BLaER1 (cell line): ENCODE measurements around the gene MDH2.
"Not testable (repeated sequence)": the region's sequence is repeated elsewhere in the genome, so short reads cannot be mapped to it uniquely, and the experiment has no call there.

Source experiments
- H3K27ac ChIP-seq: shearing (Covaris generic); formaldehyde crosslinking; 2 replicates; pipeline ENCODE4 v1.8.1; 2022
- H3K27me3 ChIP-seq: shearing (Covaris generic); formaldehyde crosslinking; 2 replicates; pipeline ENCODE4 v1.8.1; 2022
- H3K36me3 ChIP-seq: shearing (Covaris generic); formaldehyde crosslinking; 2 replicates; pipeline ENCODE4 v1.8.1; 2022
- H3K4me1 ChIP-seq: shearing (Covaris generic); formaldehyde crosslinking; 2 replicates; pipeline ENCODE4 v1.8.1; 2022
- H3K4me2 ChIP-seq: shearing (Covaris generic); formaldehyde crosslinking; 2 replicates; pipeline ENCODE4 v1.8.1; 2022
- H3K4me3 ChIP-seq: shearing (Covaris generic); formaldehyde crosslinking; 2 replicates; pipeline ENCODE4 v1.8.1; 2022
- H3K9ac ChIP-seq: shearing (Covaris generic); formaldehyde crosslinking; 2 replicates; pipeline ENCODE4 v1.8.1; 2022
- H3K9me3 ChIP-seq: shearing (Covaris generic); formaldehyde crosslinking; 2 replicates; pipeline ENCODE4 v1.8.1; 2022
- H4K20me1 ChIP-seq: shearing (Covaris generic); formaldehyde crosslinking; 2 replicates; pipeline ENCODE4 v1.8.1; 2022
- Cebpa-rat ChIP-seq: shearing (Covaris generic); IDR thresholded peaks from 2 replicates; pipeline ENCODE4 v1.8.1; 2022

The MDH2 gene

DNA sequence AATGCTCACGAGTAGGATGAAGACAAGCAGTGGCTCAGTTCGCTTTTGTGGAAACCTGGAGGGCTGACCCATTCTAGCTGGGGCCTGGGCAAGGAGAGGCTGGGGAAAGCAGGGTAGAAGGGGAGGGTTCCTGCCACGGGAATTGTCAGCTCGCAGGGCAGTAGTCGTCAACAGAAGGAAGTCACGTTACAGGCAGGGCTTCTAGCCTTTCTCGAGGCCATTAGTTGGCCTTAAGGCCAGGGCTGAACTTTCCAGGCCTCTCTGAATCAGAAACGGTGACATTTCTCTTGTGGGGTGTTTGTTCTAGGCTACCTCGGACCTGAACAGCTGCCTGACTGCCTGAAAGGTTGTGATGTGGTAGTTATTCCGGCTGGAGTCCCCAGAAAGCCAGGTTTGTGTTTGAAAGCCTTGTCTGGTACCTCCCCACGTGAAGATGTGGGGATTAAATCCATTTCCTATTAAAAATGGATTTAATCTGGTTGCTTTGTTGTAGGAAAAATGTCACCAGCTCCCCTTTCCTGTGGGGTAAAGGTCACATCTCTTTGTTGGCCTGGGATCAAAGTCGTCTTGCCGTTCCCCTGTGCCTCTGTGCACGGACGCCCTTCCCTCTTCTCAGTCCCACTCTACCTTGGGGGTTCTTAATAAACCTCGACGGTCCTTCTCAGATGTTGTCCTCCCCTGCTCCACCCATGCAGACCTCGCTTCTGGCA is 9.4 kb downstream of the MDH2 start:
- Histone ChIP-seq H3K9ac (no peak overlapping the region), H3K9me3 (no peaks in the 10 kb centered on the region), H3K27ac (no peak overlapping the region), H3K4me1 (no peaks in the 10 kb centered on the region), H4K20me1 (peaks cover 96% of the 10 kb centered on the region), H3K4me2 (no peak overlapping the region), H3K4me3 (no peak overlapping the region), H3K27me3 (no peaks in the 10 kb centered on the region), H3K36me3 (peaks cover 100% of the 10 kb centered on the region)
- no peak for TF ChIP-seq Cebpa-rat

DNA sequence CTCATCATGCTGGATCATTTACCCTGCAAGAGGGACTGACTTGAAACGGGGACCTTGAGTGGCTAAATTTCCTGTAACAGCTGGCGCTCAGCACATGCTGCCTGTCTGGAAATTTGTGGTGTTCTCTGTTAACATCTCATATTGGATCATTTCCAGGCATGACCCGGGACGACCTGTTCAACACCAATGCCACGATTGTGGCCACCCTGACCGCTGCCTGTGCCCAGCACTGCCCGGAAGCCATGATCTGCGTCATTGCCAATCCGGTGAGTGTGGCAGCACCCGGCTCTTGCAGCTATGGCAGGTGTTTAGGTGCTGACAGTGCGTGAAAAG is 9.9 kb downstream of the MDH2 start:
- Histone ChIP-seq H3K27ac (no peak overlapping the region), H4K20me1 (peaks cover 96% of the 10 kb centered on the region), H3K9ac (no peak overlapping the region), H3K4me2 (no peak overlapping the region), H3K4me3 (no peak overlapping the region), H3K36me3 (peaks cover 100% of the 10 kb centered on the region), H3K27me3 (no peaks in the 10 kb centered on the region), H3K9me3 (no peaks in the 10 kb centered on the region), H3K4me1 (no peaks in the 10 kb centered on the region)
- TF ChIP-seq Cebpa-rat, result no peak

DNA sequence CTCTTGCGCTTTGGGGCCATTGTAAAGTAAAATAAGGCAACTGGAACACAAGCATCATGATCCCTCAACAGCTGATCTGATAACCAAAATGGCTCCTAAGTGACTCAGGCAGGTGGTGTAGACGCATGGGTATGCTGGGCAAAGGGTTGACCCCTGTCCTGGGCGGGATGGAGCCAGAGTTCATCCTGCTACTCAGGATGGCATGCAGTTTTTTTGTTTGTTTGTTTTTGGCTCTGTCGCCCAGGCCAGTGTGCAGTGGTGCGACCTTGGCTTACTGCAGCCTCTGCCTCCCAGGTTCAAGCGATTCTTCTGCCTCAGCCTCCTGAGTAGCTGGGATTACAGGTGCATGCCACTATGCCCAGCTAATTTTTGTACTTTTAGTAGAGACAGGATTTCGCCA is 10.8 kb downstream of the MDH2 start:
- Histone ChIP-seq H3K36me3 (peaks cover 100% of the 10 kb centered on the region), H4K20me1 (peaks cover 96% of the 10 kb centered on the region)
- not testable (repeated sequence) for H3K4me2 ChIP-seq, H3K27me3 ChIP-seq, H3K9ac ChIP-seq, H3K4me3 ChIP-seq, H3K9me3 ChIP-seq, H3K4me1 ChIP-seq, H3K27ac ChIP-seq

DNA sequence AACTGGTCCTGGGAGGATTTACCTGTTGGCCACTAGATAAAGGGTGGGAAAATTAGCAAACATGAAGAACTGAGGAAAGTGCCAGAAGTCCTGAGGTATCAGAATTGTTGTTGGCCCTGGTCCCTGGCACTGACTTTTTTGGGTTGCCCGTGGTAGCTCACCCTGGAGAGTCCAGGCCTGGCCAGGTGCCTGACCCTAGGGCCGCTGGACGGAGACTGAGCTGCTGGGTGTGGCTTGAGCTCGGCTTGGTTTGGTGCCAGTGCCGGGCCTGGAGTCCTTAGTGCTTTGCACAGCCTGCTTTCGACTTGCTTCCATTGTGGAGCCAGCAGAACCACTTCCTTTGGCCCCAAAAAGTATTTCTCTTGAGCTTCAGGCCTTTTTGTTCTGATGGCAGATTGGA is 12.9 kb downstream of the MDH2 start:
- no peak for TF ChIP-seq Cebpa-rat
- Histone ChIP-seq H3K27me3 (no peaks in the 10 kb centered on the region; the same call in 1 of the 2 replicates), H3K4me1 (peaks cover 4% of the 10 kb centered on the region; the same call in 1 of the 2 replicates), H3K4me2 (no peak overlapping the region), H3K9ac (no peak overlapping the region), H3K4me3 (no peak overlapping the region), H3K36me3 (peaks cover 100% of the 10 kb centered on the region), H4K20me1 (peaks cover 96% of the 10 kb centered on the region), H3K27ac (no peak overlapping the region), H3K9me3 (no peaks in the 10 kb centered on the region)

DNA sequence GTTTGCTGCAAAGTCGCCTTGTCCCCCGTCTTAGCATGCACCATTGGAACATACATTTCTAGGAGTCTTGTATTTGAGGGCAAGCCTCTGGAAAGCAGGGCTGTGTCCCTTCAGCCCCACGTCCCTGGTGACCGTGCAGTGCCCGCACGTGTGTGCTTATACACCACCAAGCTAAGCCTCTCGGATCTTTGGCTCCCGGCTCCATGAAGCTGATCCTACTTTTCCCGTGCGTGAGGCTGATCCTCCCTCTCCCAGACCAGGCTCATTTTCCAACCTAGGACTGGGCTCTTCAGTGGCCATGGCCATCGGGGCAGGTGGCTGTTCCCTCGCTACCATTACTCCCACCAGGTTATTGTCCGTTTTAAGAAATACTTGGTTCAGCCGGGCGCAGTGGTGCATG is 14.3 kb downstream of the MDH2 start:
- peaks cover 98% of the 10 kb centered on the region for H3K36me3 ChIP-seq
- no peak overlapping the region for H3K4me3 ChIP-seq
- H3K4me2 ChIP-seq, result no peak overlapping the region
- no peak for TF ChIP-seq Cebpa-rat
- H3K4me1 ChIP-seq, result peaks cover 18% of the 10 kb centered on the region
- H3K9me3 ChIP-seq, result no peaks in the 10 kb centered on the region
- no peaks in the 10 kb centered on the region; the same call in 1 of the 2 replicates for H3K27me3 ChIP-seq
- H4K20me1 ChIP-seq, result peaks cover 96% of the 10 kb centered on the region
- no peak overlapping the region for H3K9ac ChIP-seq
- no peak overlapping the region for H3K27ac ChIP-seq

DNA sequence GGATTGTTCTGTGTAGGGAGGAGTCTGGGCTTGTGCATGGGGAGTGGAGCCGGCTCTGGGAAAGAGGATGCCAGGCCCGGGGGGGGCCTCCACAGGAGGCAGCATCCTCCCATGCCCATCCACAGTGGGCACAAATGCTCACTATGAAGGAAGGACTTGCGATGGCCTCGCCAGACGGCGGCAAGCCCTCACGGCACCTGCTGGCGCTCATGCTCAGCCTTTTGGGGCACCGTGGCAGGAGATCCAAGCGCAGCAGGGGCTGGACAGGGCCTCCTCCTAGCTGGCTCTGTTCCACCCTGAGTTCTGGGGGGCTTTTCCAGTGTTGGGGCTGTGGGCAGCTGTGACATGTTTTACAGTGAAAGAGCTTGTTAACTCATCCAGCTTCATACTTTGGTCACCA is 15.2 kb downstream of the MDH2 start:
- H3K4me1 ChIP-seq, result peaks cover 25% of the 10 kb centered on the region
- H3K27me3 ChIP-seq, result no peaks in the 10 kb centered on the region; the same call in 1 of the 2 replicates
- peaks cover 96% of the 10 kb centered on the region for H4K20me1 ChIP-seq
- no peak overlapping the region for H3K4me2 ChIP-seq
- no peaks in the 10 kb centered on the region for H3K9me3 ChIP-seq
- no peak for TF ChIP-seq Cebpa-rat
- no peak overlapping the region for H3K27ac ChIP-seq
- no peak overlapping the region for H3K4me3 ChIP-seq
- no peak overlapping the region for H3K9ac ChIP-seq
- peaks cover 98% of the 10 kb centered on the region for H3K36me3 ChIP-seq

DNA sequence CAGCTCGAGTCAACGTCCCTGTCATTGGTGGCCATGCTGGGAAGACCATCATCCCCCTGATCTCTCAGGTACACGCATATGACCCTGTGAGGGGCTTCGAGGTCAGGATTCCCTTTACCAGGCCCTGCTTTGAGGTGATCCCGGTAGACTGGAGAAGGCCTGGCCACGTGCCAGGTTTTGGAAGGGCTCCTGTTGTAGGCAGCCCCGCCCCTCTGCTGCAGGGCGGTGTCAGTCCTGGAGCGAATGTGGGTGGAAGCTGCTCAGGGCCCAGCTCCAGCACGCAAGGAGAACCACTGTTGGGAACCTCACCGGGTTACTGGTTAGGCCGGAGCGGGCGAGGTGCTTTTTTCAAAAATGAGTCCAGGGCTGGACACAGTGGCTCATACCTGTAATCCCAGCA is 15.6 kb downstream of the MDH2 start:
- Histone ChIP-seq H3K27ac (no peak overlapping the region), H3K4me2 (no peak overlapping the region), H3K27me3 (no peaks in the 10 kb centered on the region; the same call in 1 of the 2 replicates), H3K4me1 (peaks cover 25% of the 10 kb centered on the region), H3K4me3 (no peak overlapping the region), H3K36me3 (peaks cover 97% of the 10 kb centered on the region), H3K9me3 (no peaks in the 10 kb centered on the region), H3K9ac (no peak overlapping the region), H4K20me1 (peaks cover 98% of the 10 kb centered on the region)
- TF ChIP-seq Cebpa-rat, result no peak

DNA sequence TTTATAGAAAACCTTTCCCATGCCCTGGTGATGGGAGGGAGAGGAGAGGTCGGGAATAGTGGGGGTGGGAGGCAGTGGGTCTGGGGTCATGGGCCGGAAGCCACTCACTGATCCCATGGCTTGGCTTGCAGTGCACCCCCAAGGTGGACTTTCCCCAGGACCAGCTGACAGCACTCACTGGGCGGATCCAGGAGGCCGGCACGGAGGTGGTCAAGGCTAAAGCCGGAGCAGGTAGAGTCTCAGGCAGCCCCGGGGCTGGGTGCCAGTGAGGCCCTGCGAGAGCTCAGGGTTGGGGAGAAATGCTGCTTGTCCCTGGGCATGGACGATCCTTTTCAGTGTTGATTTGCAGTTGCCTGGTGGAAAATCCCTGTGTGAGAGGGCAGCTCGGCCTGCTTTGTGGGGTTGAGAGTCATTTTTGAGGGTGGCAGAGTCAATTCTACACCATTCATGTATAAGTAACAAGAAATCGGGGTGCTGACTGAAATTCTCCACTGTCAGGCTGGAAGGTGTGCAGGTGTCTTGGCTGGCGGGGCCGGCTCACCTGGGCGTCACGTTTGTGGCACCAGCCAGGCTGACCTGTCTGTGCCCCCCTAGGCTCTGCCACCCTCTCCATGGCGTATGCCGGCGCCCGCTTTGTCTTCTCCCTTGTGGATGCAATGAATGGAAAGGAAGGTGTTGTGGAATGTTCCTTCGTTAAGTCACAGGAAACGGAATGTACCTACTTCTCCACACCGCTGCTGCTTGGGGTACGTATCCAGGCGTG is 16.5 kb downstream of the MDH2 start:
- H3K27me3 ChIP-seq, result no peaks in the 10 kb centered on the region; the same call in 1 of the 2 replicates
- H3K36me3 ChIP-seq, result peaks cover 95% of the 10 kb centered on the region
- no peak overlapping the region for H3K9ac ChIP-seq
- H3K4me2 ChIP-seq, result no peak overlapping the region
- no peak overlapping the region for H3K27ac ChIP-seq
- H3K4me1 ChIP-seq, result peaks cover 25% of the 10 kb centered on the region
- no peak overlapping the region for H3K4me3 ChIP-seq
- no peaks in the 10 kb centered on the region for H3K9me3 ChIP-seq
- peaks cover 95% of the 10 kb centered on the region for H4K20me1 ChIP-seq
- no peak for TF ChIP-seq Cebpa-rat

DNA sequence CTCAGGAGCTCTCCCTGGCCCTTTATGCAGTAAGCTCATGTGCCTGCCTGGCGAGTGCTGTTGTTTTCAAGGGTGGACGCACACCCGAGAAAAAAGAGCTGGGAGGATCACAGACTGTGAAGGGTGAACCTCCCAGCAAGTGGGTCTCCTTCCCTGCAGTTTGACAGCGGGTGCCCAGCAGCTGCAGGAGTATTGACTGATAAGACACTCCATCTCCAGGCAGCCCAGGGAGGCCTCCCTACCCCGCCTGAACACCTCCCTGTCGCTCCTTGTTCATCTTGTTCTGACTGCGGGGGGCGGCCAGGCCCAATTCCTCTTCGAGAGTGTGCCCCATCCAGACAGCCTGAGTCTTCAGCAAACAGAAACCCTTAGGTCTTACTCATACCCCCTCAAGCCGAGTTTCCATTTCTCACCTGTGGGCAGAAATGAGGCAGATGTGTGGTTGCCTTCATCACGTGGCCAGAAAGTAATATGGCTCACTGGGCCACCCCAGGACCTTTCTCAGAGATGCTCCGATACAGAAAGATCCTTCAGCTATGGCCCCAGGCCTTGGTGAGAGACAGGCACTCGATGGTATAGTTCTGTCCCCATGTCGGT is 17.2 kb downstream of the MDH2 start:
- H4K20me1 ChIP-seq, result peaks cover 95% of the 10 kb centered on the region
- peaks cover 25% of the 10 kb centered on the region for H3K4me1 ChIP-seq
- H3K9me3 ChIP-seq, result no peaks in the 10 kb centered on the region
- H3K4me2 ChIP-seq, result no peak overlapping the region
- no peak overlapping the region for H3K4me3 ChIP-seq
- H3K9ac ChIP-seq, result no peak overlapping the region
- H3K27me3 ChIP-seq, result no peaks in the 10 kb centered on the region; the same call in 1 of the 2 replicates
- TF ChIP-seq Cebpa-rat, result no peak
- H3K27ac ChIP-seq, result no peak overlapping the region
- peaks cover 95% of the 10 kb centered on the region for H3K36me3 ChIP-seq
